ENCODE data around the gene ATP6V1F.

- TF ChIP-seq CTCF (conservative IDR thresholded peaks at IDR 0.05) = no peak
- TF ChIP-seq EZH2 (IDR thresholded peaks at IDR 0.05; ENCODE audit: low read depth) = no peak
Observed at GRCh38 chr7:128876127-128876526, 13.5 kb downstream of the ATP6V1F start.

All from PC-9 (cell line).